ENCODE data around the gene SGSM2.

DNA sequence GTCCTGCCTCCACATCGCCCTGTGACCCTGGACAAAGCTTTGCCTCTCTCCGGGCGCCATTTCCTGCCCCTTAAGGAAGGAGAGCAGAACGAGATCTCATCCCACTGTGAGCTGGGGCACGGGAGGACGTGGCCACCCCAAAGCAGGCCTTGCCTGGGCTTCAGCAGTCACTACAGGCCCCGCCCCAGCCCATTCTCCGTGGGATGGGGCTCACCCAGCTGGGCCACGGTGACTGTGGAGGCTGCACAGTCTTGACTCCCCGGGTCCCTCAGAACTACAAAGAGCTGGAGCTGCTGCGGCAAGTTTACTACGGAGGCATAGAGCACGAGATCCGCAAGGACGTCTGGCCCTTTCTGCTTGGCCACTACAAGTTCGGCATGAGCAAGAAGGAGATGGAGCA is 35.4 kb downstream of the SGSM2 start:
- TF ChIP-seq CTCF (IDR thresholded peaks at IDR 0.05; ENCODE audit: low read depth, low read length, poor library complexity, severe bottlenecking): no peak
- TF ChIP-seq EZH2phosphoT487 (IDR thresholded peaks at IDR 0.05; ENCODE audit: borderline replicate concordance, low read length): no peak
